AG04449 (cell line): ENCODE data around the gene NPAS3.

ENCODE experiments used
- CTCF ChIA-PET: fragments of 350-600 bp; formaldehyde crosslinking; extraction: SDS; loops from one replicate; lab custom pipeline; 2021; ENCODE audit warnings: antibody characterized with exemption; lab: Yijun Ruan, JAX
- POLR2A ChIA-PET: fragments of 400-600, 350-600 bp; formaldehyde crosslinking; extraction: SDS; loops from one replicate; lab custom pipeline; 2020; ENCODE audit warnings: antibody characterized with exemption, inconsistent platforms; lab: Yijun Ruan, JAX
- DNase-seq: peaks from one replicate; pipeline ENCODE4 v3.0.0-alpha.2; 2010; ENCODE audit warnings: low read depth, low spot score
- H3K4me3 ChIP-seq: 2 replicates; pipeline ENCODE4 v1.5.1; 2011; ENCODE audit warnings: low read depth, mild to moderate bottlenecking, control low read depth, low read length
- CTCF ChIP-seq: IDR thresholded peaks from one replicate; pipeline ENCODE4 v1.5.1; 2011; ENCODE audit warnings: mild to moderate bottlenecking, moderate library complexity, low read length, control low read depth, inconsistent platforms; ENCODE audit not compliant: insufficient read depth; ENCODE audit errors: missing control alignments

NPAS3 gene

DNA sequence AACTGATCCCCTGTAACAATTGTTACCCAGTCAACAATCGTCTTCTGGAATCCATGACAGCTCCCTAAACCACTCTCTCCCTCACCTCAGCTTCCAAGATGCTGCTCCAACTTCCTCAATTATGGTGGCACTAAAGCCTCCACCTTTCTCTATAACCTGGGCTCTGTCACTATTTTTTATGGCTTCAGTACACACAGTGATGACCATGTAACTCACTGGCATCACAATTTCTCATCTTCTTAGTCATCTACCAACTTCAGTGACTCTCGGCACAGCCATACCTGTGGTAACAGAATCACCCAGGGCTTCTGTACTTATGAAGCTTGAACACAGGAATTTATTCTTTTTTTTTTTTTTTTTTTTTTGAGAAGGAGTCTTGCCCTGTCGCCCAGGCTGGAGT, 32.0 kb upstream of the NPAS3 start:
- POLR2A ChIA-PET = no interaction called here
- CTCF ChIA-PET = no interaction called here
- no peak overlapping the region for H3K4me3 ChIP-seq
- TF ChIP-seq CTCF = no peak
- no peak for DNase-seq

GRCh38 chr14:32908196-32909084, 30.2 kb upstream of the NPAS3 start:
- TF ChIP-seq CTCF = no peak
- no peak for DNase-seq
- CTCF ChIA-PET = no interaction called here
- POLR2A ChIA-PET = no interaction called here
- H3K4me3 ChIP-seq = no peak overlapping the region

DNA sequence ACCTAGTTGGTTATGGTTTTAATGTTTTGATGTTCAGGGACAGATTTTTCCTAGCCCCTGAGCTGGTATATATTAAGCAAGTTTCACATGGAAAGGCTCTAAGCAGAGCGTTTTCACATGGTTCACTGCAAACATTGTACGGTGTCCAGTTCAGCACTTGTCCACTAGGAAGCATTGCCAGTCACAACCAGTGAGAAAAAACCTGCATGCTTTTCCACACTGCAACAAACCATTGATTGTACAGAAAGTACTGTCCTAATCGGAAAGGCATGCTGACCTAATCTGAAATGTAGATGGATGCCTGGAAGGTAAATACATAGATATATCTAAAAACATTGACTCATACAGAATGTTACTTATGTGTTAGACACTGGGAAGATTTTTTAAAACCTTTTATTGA, 25.0 kb upstream of the NPAS3 start:
- no peak for DNase-seq
- H3K4me3 ChIP-seq = no peak overlapping the region
- ChIA-PET CTCF (no interaction called here), POLR2A (no interaction called here)
- no peak for TF ChIP-seq CTCF

DNA sequence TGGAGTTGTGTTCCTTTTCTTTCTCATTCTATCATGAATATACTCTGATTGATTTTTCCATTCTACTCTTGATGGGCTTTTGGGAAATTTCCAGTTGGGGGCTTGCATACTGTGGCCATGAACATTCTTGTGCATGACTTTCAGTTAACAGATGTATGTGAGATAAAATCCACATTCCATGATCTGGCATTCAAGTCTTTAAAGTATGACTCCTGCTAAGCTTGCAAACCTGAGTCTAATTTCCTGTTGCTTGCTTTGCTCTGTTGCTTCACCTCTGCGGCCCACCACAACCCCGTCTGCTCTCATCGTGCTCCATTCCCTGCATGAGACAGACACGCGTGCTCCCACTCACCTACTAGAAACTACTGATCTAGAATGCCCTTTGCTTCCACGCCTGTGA, 24.3 kb upstream of the NPAS3 start:
- ChIA-PET CTCF (no interaction called here), POLR2A (no interaction called here)
- H3K4me3 ChIP-seq = no peak overlapping the region
- DNase-seq = no peak
- no peak for TF ChIP-seq CTCF

DNA sequence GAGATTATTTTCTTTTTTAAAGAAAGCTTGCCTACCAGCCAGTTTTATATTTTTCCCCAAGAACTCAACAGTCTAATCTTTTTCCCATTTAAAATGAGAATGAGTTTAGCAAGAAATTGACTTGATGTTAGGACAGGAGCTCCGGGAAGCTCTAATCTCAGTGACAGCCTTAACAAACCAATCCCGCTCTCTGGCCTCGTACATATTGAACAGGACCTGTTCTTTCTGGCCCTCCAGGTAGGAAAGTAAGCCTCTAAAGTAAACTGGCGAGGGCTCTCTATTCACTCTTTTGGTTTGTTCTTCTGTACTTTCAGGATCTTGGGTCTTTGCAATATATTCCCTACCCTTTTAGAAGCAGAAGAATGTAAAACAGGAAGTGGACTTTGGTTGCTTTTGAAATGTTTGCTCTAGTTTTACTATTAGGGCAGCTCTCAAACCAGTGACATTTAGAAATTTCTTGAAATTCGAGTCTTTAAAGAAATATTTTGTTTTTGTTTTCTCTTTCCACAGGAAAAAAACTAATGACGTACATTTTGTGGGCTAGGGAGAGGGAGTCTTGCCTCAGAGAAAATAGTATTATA, 17.9 kb upstream of the NPAS3 start:
- ChIA-PET CTCF (no interaction called here), POLR2A (no interaction called here)
- H3K4me3 ChIP-seq = no peak overlapping the region
- DNase-seq = no peak
- TF ChIP-seq CTCF = no peak

DNA sequence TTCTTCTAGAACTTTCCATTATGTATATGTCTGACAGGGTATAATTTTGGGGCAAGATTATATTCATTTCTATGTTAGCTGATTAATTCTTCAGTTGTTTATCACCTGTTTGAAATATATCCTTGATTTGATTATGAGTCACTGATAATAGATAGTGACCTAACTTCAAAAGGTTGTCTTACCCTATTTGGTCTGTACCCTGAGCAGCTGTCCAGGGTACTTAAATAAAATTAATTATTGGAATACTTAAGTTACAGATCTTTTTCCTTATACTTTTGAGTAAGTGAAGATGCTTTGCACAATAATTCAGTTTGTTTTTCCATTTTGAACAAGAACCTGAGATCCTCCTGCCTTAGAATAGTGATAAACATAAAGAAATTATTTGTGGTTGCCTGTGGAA, 13.2 kb upstream of the NPAS3 start:
- no peak for DNase-seq
- TF ChIP-seq CTCF = no peak
- no peak overlapping the region for H3K4me3 ChIP-seq
- CTCF ChIA-PET = no interaction called here
- POLR2A ChIA-PET = no interaction called here
